HG02610 (cell line): Measurements from ENCODE around the gene FOXE1.

Experiments
- ATAC-seq: cut with Tn5 transposase; IDR thresholded peaks from one replicate; pipeline ENCODE4 v1.9.1; 2021; ENCODE audit warnings: mild to moderate bottlenecking, moderate library complexity; ENCODE audit not compliant: unreplicated experiment

FOXE1 gene

GRCh38 chr9:97864396-97864795, 11.4 kb downstream of the FOXE1 start:
- ATAC-seq, result no peak

GRCh38 chr9:97866300-97866699, 13.3 kb downstream of the FOXE1 start:
- no peak for ATAC-seq

GRCh38 chr9:97866848-97867247, 13.8 kb downstream of the FOXE1 start:
- no peak for ATAC-seq

GRCh38 chr9:97868859-97869258, 15.8 kb downstream of the FOXE1 start:
- ATAC-seq, result no peak

DNA sequence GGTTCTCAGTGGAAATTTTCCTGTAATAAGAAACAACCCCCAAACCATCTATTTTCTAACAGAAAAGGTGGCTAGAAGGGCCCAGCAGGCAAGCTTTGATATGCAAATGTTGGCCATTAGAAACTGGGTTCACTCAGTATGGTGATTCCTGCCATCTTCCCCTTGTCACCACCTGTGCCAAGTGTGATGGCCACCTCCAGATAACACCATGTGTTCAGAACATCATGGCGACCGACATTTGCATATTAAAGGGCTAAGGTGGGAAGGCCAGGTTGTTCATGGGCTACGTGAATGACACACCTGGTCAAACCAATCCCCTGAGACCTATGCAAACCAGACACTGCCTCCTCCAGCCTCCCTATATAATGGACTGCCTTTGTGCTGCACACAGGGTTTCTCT, 20.4 kb downstream of the FOXE1 start:
- no peak for ATAC-seq

DNA sequence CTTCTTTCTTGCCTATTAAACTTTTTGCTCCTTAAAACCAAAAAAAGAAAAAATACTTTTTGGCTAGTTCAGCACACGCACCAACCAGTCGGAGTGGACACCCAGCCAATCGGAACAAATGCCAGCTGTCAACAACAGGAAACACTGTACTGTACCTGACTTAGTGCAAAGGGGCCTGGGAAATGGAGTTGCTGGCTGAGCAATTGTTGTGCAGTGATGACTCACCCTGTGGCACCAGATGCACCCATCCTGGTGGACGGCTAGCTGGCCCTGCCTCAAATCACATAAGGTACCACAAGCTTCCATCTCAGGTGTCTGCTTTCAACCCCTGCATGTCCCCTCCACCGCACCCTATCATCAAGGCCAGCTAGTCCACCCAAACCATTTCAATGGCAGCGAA, 20.9 kb downstream of the FOXE1 start:
- ATAC-seq, result no peak

GRCh38 chr9:97874624-97875023, 21.6 kb downstream of the FOXE1 start:
- ATAC-seq, result no peak

DNA sequence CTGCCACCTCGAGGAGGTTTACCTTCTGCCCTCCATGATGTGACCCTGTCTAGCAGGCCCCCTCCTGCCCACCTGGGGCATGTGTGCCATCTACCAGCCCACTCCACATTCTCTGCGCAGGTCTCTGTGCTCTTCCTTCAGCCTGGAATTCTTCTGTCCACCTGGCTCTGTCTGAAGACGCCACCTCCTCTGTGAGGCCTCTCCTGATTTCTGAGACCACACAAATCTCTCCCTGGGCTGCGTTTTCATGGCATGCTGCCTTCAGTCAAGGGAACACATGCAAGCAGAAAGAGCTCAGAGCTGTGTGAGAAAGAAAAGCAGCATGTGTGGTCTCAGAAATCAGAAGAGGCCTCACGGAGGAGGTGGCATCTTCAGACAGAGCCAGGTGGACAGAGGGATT, 22.1 kb downstream of the FOXE1 start:
- ATAC-seq, result no peak

- ATAC-seq, result no peak
Measured at GRCh38 chr9:97876061-97876460, 23.0 kb downstream of the FOXE1 start.

DNA sequence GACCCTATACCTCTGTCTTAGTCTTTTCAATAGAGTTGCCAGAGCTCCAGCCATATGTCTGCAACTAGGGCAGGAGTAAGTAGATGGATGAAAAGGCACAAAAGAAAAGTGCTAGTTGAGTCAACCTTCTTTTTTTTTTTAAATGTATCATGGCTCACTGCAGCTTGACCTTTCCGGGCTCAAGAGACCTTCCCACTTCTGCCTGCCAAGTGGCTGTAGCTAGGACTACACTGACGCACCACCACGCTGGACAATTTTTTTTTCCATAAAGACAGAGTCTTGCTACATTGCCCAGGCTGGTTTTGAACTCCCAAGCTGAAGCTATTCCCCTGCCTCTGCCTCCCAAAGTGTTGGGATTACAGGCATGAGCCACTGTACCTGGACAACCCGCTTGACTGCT, 27.3 kb downstream of the FOXE1 start:
- ATAC-seq, result no peak

DNA sequence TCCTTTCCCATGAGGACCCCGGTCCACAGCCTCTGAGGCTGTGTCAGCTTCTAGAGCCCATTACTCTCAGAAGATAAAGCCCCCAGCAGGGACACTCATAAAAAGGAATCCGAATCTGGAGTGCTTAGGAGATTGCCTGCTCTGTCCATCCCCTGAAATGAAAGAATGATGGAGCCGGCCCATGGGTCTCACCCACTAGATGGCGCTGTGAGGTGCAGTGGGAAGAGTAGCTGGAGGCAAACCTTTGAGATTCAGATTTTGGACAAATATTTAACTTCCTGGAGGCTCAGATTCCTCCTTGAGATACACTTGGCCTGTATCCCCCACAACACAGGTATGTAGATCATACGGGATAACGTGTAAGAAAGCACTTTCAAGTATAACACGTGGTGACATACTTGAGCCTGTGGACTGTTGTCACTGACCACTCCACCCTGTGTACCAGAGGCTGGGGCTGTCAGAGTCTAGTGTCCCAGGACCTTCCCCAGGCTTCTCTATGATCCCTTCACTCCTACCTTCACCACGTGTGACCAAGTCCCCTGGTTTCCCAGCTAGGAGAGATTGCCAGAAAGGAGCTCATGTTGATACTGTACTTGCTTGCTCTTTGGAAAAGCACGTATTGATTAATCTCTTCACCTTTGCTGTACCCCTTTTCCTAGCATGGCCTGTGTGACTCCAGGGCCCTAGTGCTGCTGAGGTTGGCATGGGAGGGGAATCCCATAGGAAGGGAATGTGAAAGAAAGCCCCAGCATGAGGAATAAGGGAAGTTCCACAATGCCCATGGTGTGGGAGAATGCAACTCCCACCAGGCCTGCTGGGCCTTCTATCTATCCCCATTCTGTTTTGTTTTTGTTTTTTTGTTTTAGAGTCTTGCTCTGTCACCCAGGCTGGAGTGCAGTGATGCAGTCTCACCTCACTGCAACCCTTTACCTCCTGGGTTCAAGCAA, 37.2 kb downstream of the FOXE1 start:
- no peak for ATAC-seq

GRCh38 chr9:97891736-97892135, 38.7 kb downstream of the FOXE1 start:
- no peak for ATAC-seq

- ATAC-seq, result no peak
Measured at GRCh38 chr9:97892421-97892820, 39.4 kb downstream of the FOXE1 start.

DNA sequence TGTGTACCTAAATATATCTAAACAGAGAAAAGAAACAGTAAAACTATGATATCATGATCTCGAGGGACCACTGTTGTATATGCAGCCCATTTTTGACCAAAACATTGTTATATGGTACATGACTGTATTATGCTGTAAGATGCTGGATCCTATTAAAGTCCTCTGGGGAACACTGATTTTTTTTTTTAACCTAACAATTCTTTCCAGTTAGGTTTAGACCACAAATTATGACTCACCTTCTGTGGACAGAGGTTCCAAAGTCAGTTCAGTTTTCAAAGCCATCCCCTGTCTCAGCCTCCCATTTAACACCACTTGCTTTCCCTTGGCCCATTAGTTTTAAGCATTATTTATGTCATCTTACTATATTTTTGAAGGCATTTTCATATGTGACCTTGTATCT, 42.2 kb downstream of the FOXE1 start:
- no peak for ATAC-seq

GRCh38 chr9:97895695-97896332, 42.8 kb downstream of the FOXE1 start:
- ATAC-seq, result no peak

GRCh38 chr9:97900103-97900737, 47.2 kb downstream of the FOXE1 start:
- ATAC-seq, result no peak

GRCh38 chr9:97900738-97901565, 47.9 kb downstream of the FOXE1 start:
- no peak for ATAC-seq

- no peak for ATAC-seq
Measured at GRCh38 chr9:97903177-97903576, 50.2 kb downstream of the FOXE1 start.

DNA sequence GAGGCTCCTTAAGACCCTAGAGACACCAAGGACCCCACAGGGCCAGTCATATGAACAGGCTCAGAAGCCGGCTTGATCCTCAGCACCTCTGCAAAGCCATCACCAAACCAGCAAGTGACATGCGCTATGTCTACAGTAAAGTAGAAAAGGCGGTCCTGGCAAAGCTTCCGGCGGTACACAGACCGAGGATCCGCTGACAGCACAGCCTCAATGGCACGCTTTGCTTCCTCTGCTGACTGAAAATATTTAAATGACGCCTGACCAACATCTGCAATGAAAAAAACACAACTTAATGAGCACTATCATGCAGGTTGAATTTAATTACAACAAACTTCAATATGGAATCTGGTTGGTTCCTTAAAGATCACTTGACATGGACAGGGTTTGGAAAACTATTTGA, 51.7 kb downstream of the FOXE1 start:
- no peak for ATAC-seq

DNA sequence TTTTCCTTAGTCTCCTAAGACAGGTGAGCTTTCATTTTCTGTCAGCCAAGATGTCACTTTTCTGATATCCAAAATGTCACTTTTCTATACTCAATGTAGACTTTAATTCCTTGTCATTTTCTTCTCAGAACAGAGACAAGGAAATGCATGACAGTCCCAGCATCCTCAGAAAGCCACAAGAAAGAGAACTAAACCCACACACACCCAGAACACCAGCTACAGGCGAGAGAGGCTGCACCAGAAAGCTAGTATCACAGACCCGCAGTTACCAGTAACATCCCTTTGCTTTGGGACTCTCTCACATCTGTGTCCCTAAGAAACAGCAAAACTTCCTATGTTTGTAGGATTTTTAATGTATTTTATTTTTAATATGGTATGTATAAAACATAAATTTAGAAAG, 52.2 kb downstream of the FOXE1 start:
- no peak for ATAC-seq
